HUES64 (cell line): Measurements from ENCODE around the gene PCCA.

ENCODE experiments used
- H3K27ac ChIP-seq: 2 replicates; pipeline ENCODE4 v1.7.0; 2013; ENCODE audit warnings: low read depth, low read length, inconsistent platforms
- H3K27me3 ChIP-seq: 2 replicates; pipeline ENCODE4 v1.6.1; 2013; ENCODE audit warnings: mild to moderate bottlenecking, low read length; ENCODE audit not compliant: insufficient read depth
- H3K36me3 ChIP-seq: 2 replicates; pipeline ENCODE4 v1.6.1; 2013; ENCODE audit warnings: mild to moderate bottlenecking, low read length; ENCODE audit not compliant: insufficient read depth
- H3K4me1 ChIP-seq: 2 replicates; pipeline ENCODE4 v1.6.1; 2013; ENCODE audit warnings: mild to moderate bottlenecking, low read length, moderate library complexity; ENCODE audit not compliant: insufficient read depth
- H3K4me3 ChIP-seq: 2 replicates; pipeline ENCODE4 v1.5.1; 2013; ENCODE audit warnings: mild to moderate bottlenecking, low read length, moderate library complexity
- H3K9ac ChIP-seq: 2 replicates; pipeline ENCODE4 v1.6.1; 2013; ENCODE audit warnings: mild to moderate bottlenecking, low read depth, low read length
- H3K9me3 ChIP-seq: 2 replicates; pipeline ENCODE4 v1.6.1; 2013; ENCODE audit warnings: low read depth, low read length; ENCODE audit not compliant: insufficient read depth
- WGBS: fragments of 150-250, 120-280 bp; methylation state at CpG from one replicate; pipeline ENCODE4 v1.1.7; 2013; ENCODE audit warnings: missing lambda C conversion rate; 5-methylcytosine and 5-hydroxymethylcytosine counted together

The PCCA gene

GRCh38 chr13:100389617-100390016 is 300.7 kb downstream of the PCCA start:
- H3K27me3 ChIP-seq, result no peaks in the 10 kb centered on the region
- no peak overlapping the region for H3K4me3 ChIP-seq
- H3K4me1 ChIP-seq, result peaks cover 23% of the 10 kb centered on the region
- no peak overlapping the region for H3K27ac ChIP-seq
- H3K9ac ChIP-seq, result no peak overlapping the region
- H3K36me3 ChIP-seq, result peaks cover 11% of the 10 kb centered on the region; the same call in 1 of the 2 replicates
- WGBS, result 87% methylated on average over 3 of the region's 3 CpGs
- H3K9me3 ChIP-seq, result no peaks in the 10 kb centered on the region

- H3K9ac ChIP-seq, result peak overlapping the region; percentile 32; the same call in 1 of the 2 replicates
- H3K36me3 ChIP-seq, result no peaks in the 10 kb centered on the region
- H3K4me1 ChIP-seq, result peaks cover 33% of the 10 kb centered on the region
- no peaks in the 10 kb centered on the region for H3K27me3 ChIP-seq
- no peaks in the 10 kb centered on the region for H3K9me3 ChIP-seq
- H3K4me3 ChIP-seq, result no peak overlapping the region
- H3K27ac ChIP-seq, result peak overlapping the region; percentile 72
- 89% methylated on average over 12 of the region's 12 CpGs for WGBS
Observed at GRCh38 chr13:100392709-100393630, 304.1 kb downstream of the PCCA start.

DNA sequence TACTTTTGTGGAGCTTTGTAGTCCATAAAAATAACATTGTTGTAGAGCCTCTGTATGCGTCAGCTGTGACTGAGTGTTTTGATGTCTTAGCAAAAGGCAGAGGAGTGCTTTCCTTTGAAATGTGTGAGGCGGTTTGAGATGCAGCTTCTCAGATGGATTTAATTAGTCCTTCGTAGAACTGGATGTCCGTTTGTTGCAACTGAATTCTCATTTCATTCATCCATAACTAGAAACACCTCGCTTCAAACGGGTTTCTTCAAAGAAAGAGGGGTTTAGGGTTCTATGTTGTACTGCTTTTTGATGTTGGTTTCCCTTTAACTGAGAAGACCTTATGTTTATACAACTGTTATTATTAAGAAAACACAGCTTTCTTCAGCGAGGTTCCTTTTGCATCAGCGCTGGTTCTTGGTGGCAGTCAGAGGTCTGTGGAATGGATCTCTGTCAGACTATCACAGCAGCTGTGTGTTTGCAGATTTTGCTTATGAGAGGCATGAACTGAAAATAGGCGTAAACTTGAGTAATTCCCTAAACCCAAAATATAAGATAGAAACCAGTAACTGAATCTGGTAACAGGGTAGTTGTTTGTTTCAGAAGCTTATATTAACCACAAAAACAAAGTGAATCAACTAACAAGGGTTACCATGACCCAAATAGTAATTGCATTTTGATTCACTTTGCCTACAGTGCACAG is 305.3 kb downstream of the PCCA start:
- no peaks in the 10 kb centered on the region for H3K9me3 ChIP-seq
- H3K36me3 ChIP-seq, result no peaks in the 10 kb centered on the region
- H3K4me1 ChIP-seq, result peaks cover 34% of the 10 kb centered on the region
- no peak overlapping the region for H3K4me3 ChIP-seq
- peak overlapping the region; percentile 15; the same call in 1 of the 2 replicates for H3K27ac ChIP-seq
- WGBS, result 67% methylated on average over 6 of the region's 9 CpGs
- H3K9ac ChIP-seq, result no peak overlapping the region
- no peaks in the 10 kb centered on the region for H3K27me3 ChIP-seq

DNA sequence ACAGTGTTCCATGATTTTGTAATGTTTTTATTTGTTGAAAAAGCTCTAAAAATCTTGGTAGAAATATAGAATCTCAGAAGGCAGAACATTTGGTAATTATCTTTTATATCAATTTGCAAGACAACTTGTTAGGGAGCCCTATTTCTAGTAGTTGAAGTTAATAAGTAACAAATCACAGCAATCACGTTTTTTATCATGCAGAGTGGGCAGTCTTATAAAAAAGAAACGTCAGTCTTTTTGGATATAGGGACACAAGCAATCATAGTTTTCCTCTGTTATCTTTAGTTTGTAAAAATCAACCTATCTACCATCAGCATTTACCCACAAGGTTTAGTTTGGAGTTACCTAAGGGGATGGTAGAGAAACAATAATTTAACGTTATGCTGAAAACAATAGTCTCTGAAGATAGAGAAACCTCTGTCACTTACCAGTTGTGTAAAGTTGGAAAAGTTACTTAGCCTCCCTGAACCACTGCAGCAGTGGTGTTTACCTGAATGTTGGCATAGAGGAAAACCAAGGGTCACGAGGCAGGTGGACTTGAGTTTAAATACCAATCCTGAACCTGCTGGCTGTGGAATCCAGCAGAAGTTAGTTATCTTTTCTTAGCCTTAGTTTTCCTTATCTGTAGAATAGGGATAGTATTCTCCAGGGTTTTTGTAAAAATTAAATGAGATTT is 306.9 kb downstream of the PCCA start:
- no peak overlapping the region for H3K27ac ChIP-seq
- WGBS, result 87% methylated on average over 3 of the region's 4 CpGs
- H3K9ac ChIP-seq, result no peak overlapping the region
- no peak overlapping the region for H3K4me3 ChIP-seq
- no peaks in the 10 kb centered on the region for H3K27me3 ChIP-seq
- no peaks in the 10 kb centered on the region for H3K36me3 ChIP-seq
- H3K9me3 ChIP-seq, result no peaks in the 10 kb centered on the region
- peaks cover 36% of the 10 kb centered on the region for H3K4me1 ChIP-seq

DNA sequence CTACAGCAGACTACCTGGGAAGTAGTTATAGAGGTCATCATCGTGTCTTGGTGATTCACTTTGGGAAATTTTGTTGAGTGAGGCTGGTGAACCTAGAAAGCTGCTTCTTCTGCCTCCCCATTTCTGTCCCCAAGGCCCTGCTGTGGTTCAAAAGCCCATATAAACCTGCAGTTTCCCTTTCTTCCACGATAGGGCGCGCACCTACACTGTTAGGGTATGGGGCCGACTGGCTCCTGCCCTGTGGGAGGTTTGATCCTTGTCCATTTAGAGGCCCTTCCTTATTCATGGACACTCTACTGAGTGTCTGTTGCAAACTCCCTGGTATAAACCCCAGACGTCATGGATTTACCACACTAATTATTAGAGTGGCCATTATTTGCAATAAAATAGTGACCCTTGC is 307.9 kb downstream of the PCCA start:
- Histone ChIP-seq H3K36me3 (no peaks in the 10 kb centered on the region), H3K27ac (no peak overlapping the region), H3K27me3 (no peaks in the 10 kb centered on the region), H3K4me3 (no peak overlapping the region), H3K4me1 (peaks cover 35% of the 10 kb centered on the region), H3K9me3 (0 out of 2 replicates have a peak, but pooled peaks cover 2% of the 10 kb centered on the region), H3K9ac (no peak overlapping the region)
- 85% methylated on average over 6 of the region's 6 CpGs for WGBS

GRCh38 chr13:100397627-100398026 is 308.7 kb downstream of the PCCA start:
- Histone ChIP-seq H3K4me1 (peaks cover 27% of the 10 kb centered on the region), H3K9me3 (0 out of 2 replicates have a peak, but pooled peaks cover 2% of the 10 kb centered on the region), H3K4me3 (no peak overlapping the region), H3K27me3 (no peaks in the 10 kb centered on the region), H3K9ac (no peak overlapping the region), H3K27ac (no peak overlapping the region), H3K36me3 (0 out of 2 replicates have a peak, but pooled peaks cover under 1% of the 10 kb centered on the region)
- 92% methylated on average over 4 of the region's 4 CpGs for WGBS

GRCh38 chr13:100398360-100398759 is 309.5 kb downstream of the PCCA start:
- Histone ChIP-seq H3K4me1 (peaks cover 23% of the 10 kb centered on the region), H3K9me3 (peaks cover 6% of the 10 kb centered on the region), H3K36me3 (peaks cover 8% of the 10 kb centered on the region; the same call in 1 of the 2 replicates), H3K9ac (no peak overlapping the region), H3K4me3 (no peak overlapping the region), H3K27me3 (no peaks in the 10 kb centered on the region), H3K27ac (no peak overlapping the region)
- WGBS, result 89% methylated on average over 1 of the region's 2 CpGs

- Histone ChIP-seq H3K9ac (no peak overlapping the region), H3K27ac (no peak overlapping the region), H3K4me1 (peaks cover 14% of the 10 kb centered on the region), H3K4me3 (no peak overlapping the region), H3K36me3 (peaks cover 12% of the 10 kb centered on the region; the same call in 1 of the 2 replicates), H3K27me3 (no peaks in the 10 kb centered on the region), H3K9me3 (peaks cover 9% of the 10 kb centered on the region)
- WGBS, result 100% methylated on average over 1 of the region's 1 CpG
Observed at GRCh38 chr13:100399455-100399854, 310.6 kb downstream of the PCCA start.

DNA sequence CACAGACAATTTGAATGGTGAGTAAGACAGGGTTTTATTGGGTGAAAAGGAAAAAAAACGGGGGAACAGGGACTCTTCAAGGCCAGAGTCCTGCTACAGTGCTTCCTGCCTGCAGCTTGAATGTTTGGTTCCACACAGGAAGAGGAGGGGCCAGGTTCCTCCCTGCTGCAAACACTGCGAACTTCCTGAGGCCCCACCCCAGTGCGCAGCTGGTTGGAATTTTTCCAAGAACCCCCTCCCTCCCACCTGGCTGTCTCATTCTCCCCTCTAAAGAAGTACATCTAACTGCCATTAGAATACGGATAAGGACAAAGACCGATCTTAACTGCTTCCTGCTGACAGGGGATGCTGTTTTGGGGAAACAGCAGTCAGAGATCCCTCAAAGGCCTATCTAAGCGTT is 314.8 kb downstream of the PCCA start:
- H3K9me3 ChIP-seq, result peaks cover 28% of the 10 kb centered on the region
- WGBS, result 87% methylated on average over 6 of the region's 6 CpGs

GRCh38 chr13:100409132-100409531 is 320.2 kb downstream of the PCCA start:
- Histone ChIP-seq H3K9me3 (peaks cover 33% of the 10 kb centered on the region), H3K27ac (no peak overlapping the region), H3K27me3 (no peaks in the 10 kb centered on the region), H3K9ac (no peak overlapping the region), H3K4me3 (no peak overlapping the region), H3K36me3 (peaks cover 18% of the 10 kb centered on the region; the same call in 1 of the 2 replicates), H3K4me1 (no peaks in the 10 kb centered on the region)
- WGBS, result 91% methylated on average over 5 of the region's 5 CpGs

More for the DNA sequence above, 314.8 kb downstream of the PCCA start:
- H3K4me3 ChIP-seq, result no peak overlapping the region
- H3K36me3 ChIP-seq, result peaks cover 25% of the 10 kb centered on the region; the same call in 1 of the 2 replicates
- H3K27me3 ChIP-seq, result no peaks in the 10 kb centered on the region
- no peak overlapping the region for H3K9ac ChIP-seq
- no peak overlapping the region for H3K27ac ChIP-seq
- peaks cover 3% of the 10 kb centered on the region; the same call in 1 of the 2 replicates for H3K4me1 ChIP-seq
